NOMO-1 (cell line): ENCODE measurements around the gene RAB27A.
"Not testable (repeated sequence)": the region's sequence is repeated elsewhere in the genome, so short reads cannot be mapped to it uniquely, and the experiment has no call there.

ENCODE experiments used
- DNase-seq, 2 experiments: peaks; one replicate each; lab custom pipeline; 2025; ENCODE audit not compliant: unreplicated experiment in 2 of 2; lab: John Stamatoyannopoulos, UW

The RAB27A gene

DNA sequence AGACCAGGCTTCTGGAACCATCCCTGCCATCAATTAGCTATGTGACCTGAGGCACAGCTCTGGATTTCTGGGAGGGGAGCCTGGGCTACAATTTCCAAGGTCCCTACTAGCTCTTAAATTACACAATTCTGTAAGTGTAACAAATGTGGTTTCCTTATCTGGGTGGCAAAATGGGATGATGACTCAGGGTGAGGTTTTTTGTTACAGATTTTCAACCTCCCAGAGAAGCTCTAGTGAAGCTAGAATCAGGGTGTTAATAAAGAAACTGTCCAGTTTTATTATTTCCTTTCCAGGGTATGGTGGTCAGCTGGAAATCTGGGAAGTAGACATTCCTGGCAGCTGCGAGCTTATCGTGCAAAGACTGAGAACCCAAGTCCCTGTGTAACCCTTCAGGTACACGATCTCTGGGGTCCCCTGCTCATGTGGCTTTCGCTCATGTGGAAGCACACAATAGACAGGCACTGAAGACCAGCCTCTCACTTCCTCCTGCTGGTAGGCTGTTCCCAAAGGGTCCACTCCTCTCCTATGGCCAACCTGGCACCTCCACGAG, 7.3 kb downstream of the RAB27A start:
- peak; percentile 76 to 78 for DNase-seq

DNA sequence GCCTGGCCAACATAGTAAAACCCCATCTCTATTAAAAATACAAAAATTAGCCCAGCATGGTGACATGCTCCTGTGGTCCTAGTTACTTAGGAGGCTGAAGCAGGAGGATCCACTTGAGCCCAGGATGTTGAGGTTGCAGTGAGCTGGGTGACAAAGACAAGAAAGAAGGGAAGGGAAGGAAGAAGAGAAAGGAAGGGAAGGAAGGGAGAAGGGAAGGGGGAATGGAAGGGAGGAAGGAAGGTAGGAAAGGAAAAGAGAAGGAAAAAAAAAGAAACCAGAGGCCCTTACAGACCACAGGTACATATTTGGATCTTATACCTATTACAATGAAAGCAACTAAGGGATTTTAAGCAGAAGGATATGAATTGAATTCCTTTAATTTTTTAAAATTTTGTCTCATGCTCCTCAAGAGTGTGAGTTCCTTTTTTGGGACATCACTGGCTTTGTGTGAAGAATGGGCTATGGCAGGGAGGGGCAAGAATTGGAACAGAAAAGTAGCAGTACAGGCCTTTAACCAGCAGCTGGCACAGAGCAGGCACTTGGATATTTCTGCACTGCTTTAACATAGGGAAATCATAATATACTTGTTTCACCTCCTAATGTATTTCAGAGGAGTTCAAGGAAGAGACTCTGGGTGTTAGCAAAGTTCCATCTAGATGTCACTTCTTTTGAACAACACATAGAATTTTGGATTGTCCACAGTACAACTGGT, 7.9 kb downstream of the RAB27A start:
- DNase-seq: no peak

GRCh38 chr15:55280589-55280988, 9.0 kb downstream of the RAB27A start:
- DNase-seq: not testable (repeated sequence)

DNA sequence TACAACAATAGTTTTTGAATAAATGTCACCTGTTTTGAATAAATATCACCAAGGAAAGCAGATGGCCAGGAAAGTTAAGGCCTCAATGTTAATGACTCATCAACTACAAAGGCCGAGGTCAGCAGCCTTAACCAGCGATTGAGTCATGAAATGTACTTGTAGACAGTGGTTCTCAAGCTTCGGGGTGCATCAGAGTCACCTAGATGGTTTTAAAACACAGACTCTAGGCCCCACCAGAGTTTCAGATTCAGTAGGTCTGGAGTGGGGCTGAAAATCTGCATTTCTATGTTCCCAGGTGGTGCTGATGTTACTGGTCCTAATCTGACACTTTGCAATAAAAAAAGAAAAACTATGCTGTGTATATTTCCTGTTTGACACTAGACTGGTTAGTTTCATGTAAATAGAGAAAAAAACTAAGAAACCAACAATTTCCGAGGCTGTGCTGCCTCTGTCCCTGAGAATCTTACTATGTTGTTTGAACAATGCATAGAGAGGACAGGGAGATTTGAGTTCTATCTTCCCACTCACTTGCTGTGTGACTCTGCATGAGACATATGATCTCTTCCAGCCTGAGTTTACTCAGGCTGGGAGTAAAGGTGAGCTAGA, 9.8 kb downstream of the RAB27A start:
- peak; percentile 19 to 71 for DNase-seq

DNA sequence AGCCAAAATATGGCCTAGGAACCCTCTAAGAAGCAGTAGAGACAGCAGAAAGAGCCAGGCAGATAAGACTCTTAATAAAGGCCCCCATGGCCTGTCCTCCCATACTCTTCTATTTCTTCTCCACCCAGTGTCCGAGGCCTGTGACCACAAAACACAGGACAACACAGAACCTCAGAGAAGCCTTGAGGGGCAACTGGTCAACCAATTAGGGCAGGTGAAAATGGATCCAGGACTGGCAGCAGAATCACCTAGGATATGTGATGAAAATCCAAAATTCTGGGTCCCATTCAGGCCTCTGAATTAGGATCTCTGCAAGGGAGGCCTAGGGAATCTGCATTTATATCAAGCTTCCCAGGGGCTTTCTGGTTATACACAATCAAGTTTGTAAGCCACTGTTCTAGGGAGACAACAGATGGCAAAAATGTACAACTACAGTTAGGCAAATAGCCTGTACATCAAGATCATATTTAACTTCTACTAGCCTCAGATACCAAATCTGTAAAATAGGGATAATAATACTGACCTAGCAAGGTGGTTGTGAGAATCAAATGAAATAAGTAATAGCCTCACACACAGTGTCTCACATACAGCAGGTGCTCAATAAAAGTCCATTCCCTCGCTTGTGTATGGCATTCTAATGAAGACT, 10.4 kb downstream of the RAB27A start:
- no peak for DNase-seq

DNA sequence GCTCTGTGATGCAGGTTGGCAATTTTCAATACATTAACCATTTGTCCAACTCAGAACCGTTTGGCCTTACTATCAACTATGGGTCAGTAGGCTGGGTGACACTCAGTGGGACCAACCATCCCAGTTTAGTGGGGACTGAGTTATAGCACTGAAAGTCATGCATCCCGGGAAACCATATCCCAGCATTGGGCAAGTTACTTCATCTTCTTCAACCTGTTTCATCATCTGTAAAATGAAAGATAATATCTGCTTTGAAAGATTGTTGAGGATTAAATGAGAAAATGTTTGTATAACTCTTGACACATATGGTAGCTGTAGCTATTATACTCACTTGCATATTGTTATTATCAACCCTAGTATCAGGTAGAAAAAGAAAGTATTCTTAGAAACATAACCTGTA, 11.9 kb downstream of the RAB27A start:
- DNase-seq: no peak

- peak; percentile 92 to 94 for DNase-seq
These were observed 12.5 kb downstream of the RAB27A start for GRCh38 chr15:55277116-55277564.

DNA sequence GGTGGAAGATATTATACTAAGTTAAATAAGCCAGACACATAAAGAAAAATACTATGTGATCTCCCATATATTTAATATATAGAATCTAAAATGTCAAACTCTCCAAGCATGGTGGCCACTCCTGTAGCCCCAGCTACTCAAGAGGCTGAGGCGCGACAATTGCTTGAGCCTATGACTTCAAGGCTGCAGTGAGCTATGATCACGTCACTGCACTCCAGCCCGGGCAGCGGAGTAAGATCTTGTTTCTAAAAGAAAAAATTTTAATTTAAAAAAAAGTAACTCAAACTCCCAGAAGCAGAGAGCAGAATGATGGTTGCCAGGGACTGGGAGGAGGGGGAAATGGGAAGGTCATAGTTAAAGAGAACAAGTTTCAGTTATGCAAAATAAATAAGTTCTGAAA, 13.3 kb downstream of the RAB27A start:
- DNase-seq: no peak

DNA sequence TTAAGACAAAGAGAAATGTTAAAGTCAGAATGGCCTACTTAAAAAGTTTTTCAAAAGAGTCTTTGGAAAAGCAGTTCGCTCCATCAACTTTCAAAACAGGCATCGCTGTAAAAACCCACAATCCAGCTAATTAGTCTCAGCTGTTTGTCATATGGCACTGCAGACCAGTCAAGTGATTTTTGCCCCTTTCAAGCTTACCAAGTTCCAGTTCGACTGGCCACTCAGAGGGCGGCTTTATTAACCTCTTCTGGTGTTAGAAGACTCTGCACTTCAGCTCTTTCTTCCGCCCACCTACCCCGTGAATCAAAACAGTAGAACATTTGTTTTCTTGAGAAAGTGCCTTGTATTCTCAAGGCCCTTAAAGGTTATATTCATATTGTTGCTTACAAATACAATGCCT, 19.3 kb downstream of the RAB27A start:
- DNase-seq: no peak

- no peak for DNase-seq
These were observed 21.4 kb downstream of the RAB27A start for GRCh38 chr15:55268176-55268695.

GRCh38 chr15:55267401-55268175, 22.0 kb downstream of the RAB27A start:
- peak; percentile 74 to 92 for DNase-seq

DNA sequence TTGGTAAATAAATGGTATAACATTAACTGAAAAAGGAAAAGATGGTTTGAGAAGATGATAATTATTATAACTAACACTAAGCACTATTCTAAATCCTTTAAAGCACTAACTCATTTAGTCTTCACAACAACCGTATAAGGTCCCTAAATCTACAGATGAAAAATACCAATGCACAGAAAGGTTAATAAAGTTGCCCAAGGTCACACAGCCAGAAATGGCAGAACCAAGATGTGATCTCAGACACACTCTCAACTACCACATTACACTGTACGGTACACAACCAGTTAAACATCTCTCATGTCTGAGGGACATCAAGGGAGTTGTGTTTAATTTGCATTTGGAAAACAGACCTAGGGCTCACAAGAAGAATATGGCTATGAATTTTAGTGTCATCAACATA, 23.1 kb downstream of the RAB27A start:
- no peak for DNase-seq

DNA sequence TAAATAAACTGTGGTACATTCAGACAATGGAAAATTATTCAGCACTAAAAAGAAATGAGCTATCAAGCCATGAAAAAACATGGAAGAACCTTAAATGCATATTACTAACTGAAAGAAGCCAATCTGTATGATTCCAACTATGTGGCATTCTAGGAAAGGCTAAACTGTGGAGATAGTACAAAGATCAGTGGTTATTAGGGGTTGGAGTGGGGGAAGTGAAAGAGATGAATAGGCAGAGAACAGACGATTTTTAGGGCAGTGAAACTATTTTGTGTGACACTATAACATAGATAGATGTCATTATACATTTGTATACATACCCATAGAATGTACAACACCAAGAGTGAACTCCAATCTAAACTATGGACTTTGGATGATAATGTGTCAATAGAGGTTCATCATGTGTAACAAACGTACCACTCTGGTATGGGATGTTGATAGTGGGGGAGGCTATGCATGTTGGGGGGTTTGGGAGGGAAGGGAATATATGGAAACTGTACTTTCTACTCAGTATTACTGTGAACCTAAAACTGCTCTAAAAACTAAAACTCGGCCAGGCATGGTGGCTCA, 29.0 kb downstream of the RAB27A start:
- DNase-seq: peak; percentile 11 to 58

DNA sequence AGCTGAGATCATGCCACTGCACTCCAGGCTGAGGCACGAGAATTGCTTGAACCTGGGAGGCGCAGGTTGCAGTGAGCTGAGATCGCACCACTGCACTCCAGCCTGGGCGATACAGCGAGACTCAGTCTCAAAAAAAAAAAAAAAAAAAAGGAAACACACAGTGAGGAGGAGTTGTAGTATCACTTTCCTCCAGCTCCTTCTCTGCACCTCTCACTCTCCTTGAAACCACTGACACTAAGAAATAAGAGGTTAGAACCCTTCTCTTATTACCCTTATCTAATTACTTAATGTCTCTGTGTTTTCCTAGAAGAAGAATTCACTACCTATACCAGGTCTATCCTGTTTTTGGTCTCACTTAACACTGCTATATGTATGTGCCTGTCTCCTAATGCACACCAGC, 31.7 kb downstream of the RAB27A start:
- no peak for DNase-seq

DNA sequence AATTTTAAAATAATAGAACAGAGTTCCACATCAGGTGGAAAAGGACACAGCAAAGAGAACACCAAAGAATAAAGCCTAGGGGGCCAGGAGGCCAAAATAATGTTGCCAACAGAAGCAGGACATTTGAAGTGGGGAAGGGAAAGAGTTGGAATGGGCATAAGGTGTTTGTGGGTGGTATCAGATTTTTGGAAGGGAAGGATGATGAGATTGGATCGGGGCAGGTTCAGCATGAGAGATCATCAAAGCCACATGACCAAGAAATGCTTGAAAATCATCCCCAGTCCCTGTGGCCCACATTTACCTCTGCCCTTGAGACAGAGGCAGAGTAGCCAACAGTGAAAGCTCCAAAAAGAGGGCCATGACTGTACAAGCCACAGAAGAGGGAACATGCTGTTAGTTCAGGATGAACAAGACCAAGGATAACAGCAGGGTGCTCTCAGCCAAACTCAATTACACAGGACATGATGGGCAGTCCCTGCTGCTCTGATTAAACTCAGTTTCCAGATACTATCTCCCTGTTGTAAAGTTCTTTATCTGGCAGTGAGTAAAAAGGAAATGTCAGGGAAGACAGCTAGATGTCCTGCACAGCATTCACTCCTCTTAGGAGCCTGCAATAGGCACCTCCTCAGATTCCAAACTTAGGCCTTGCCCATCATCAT, 32.5 kb downstream of the RAB27A start:
- no peak for DNase-seq

- no peak for DNase-seq
These were observed 33.2 kb downstream of the RAB27A start for GRCh38 chr15:55256281-55257011.

GRCh38 chr15:55255714-55256113, 33.9 kb downstream of the RAB27A start:
- no peak for DNase-seq

GRCh38 chr15:55254916-55255679, 34.5 kb downstream of the RAB27A start:
- DNase-seq: peak; percentile 56 to 71
